VCaP (cell line): Measurements from ENCODE around the gene BIK.

Experiments used
- H3K27ac ChIP-seq: fragments of 450-650 bp; 2 replicates; pipeline ENCODE4 v1.5.1; 2017
- CTCF ChIP-seq: fragments of 450-650 bp; conservative IDR thresholded peaks from 2 replicates; pipeline ENCODE4 v1.5.1; 2017; ENCODE audit warnings: mild to moderate bottlenecking, moderate library complexity

BIK gene

GRCh38 chr22:43167001-43167589 is 56.5 kb downstream of the BIK start:
- H3K27ac ChIP-seq: no peak overlapping the region
- TF ChIP-seq CTCF: no peak

GRCh38 chr22:43168471-43169309 is 58.1 kb downstream of the BIK start:
- no peak overlapping the region for H3K27ac ChIP-seq
- TF ChIP-seq CTCF: no peak

GRCh38 chr22:43169310-43170130 is 59.0 kb downstream of the BIK start:
- H3K27ac ChIP-seq: no peak overlapping the region
- TF ChIP-seq CTCF: no peak

- TF ChIP-seq CTCF: no peak
- no peak overlapping the region for H3K27ac ChIP-seq
Observed at GRCh38 chr22:43170131-43170480, 59.6 kb downstream of the BIK start.

- no peak for TF ChIP-seq CTCF
- H3K27ac ChIP-seq: no peak overlapping the region
Observed at GRCh38 chr22:43171019-43171491, 60.5 kb downstream of the BIK start.

GRCh38 chr22:43171607-43172006 is 61.1 kb downstream of the BIK start:
- TF ChIP-seq CTCF: no peak
- no peak overlapping the region for H3K27ac ChIP-seq

GRCh38 chr22:43172191-43172590 is 61.6 kb downstream of the BIK start:
- H3K27ac ChIP-seq: no peak overlapping the region
- no peak for TF ChIP-seq CTCF
